Ovary (tissue), 9 donors: Measurements from ENCODE around the gene LMBR1L. TPM values are rescaled to one million over a fixed set of nuclear protein-coding genes. Genes with fewer than 3 reads are reported as not detected.

Experiments used
- DNase-seq, 5 donors: peaks; one replicate each; pipeline ENCODE4 v3.0.0-alpha.2; 2019 to 2020
- H3K27ac ChIP-seq, 2 donors: fragments of 200-600 bp; one replicate each; pipeline versions ENCODE4 v1.5.1 to v1.8.0; 2019 to 2022
- H3K27me3 ChIP-seq: fragments of 200-600 bp; one replicate; pipeline ENCODE4 v1.8.0; 2022
- H3K36me3 ChIP-seq: fragments of 200-600 bp; sonication (generic); one replicate; pipeline ENCODE4 v1.5.1; 2019
- H3K4me1 ChIP-seq: one replicate; pipeline ENCODE4 v1.8.1; 2013; ENCODE audit warnings: mild to moderate bottlenecking, moderate library complexity; ENCODE audit not compliant: insufficient read depth
- H3K4me3 ChIP-seq: fragments of 200-600 bp; sonication (generic); one replicate; pipeline ENCODE4 v1.5.1; 2017
- H3K9me3 ChIP-seq, 2 donors: fragments of 200-600 bp in 1 of 2; sonication (generic) in 1 of 2; one replicate each; pipeline versions ENCODE4 v1.5.1 to v1.8.1; 2013 to 2019; ENCODE audit warnings: mild to moderate bottlenecking in 1 of 2, moderate library complexity in 1 of 2
- EP300 ChIP-seq: sonication (generic); formaldehyde crosslinking; IDR thresholded peaks from one replicate; pipeline ENCODE4 v1.6.1; 2017; ENCODE audit warnings: antibody characterized with exemption
- POLR2A ChIP-seq: fragments of 450-650 bp; IDR thresholded peaks from one replicate; pipeline ENCODE4 v1.6.1; 2017; ENCODE audit warnings: antibody characterized with exemption, mild to moderate bottlenecking, moderate library complexity
- WGBS, 3 donors: extraction: QIAGEN DNeasy Blood & Tissue Kit in 1 of 3; methylation state at CpG; one replicate each; pipeline versions ENCODE4 v1.1.5 to v1.1.7; 2013 to 2017; 5-methylcytosine and 5-hydroxymethylcytosine counted together
- intact Hi-C, 4 donors: fragments of 100-400 bp; cut with DNase I; formaldehyde crosslinking; loops; one replicate each; pipeline versions ENCODE4 v1.11.0 to v1.15.1; 2022 to 2023
- polyA plus RNA-seq, 2 donors: library from polyadenylated mRNA; stranded (reverse); fragments of 200-250 nt in 1 of 2; fragments of 350-450 nt in 1 of 2; fragmentation: Illumina TruSeq in 1 of 2; extraction: RNeasy Lipid Tissue Mini Kit (QIAGEN cat#74804) in 1 of 2; gene quantifications; one replicate each; pipeline ENCODE4 v1.2.3, GENCODE V29; 2013 to 2014
- total RNA-seq, 7 donors: library from RNA; depleted of rRNA in 2 of 7; stranded (reverse); fragments of >200 nt in 2 of 7; fragmentation: NEBNext Ultra II Directional in 3 of 7; extraction: Animal tissue kit (Norgen Biotek cat#: 25700) in 3 of 7; gene quantifications; one replicate each; pipeline versions ENCODE4 v1.1.0 to v1.2.4, GENCODE V29; 2016 to 2023
- TF ChIP-seq, protein P1 (sequence below), 3 donors: fragments of 450-650 bp in 2 of 3; fragments of 200-600 bp in 1 of 3; IDR thresholded peaks; one replicate each; pipeline versions ENCODE4 v1.5.1 to v1.8.0; 2016 to 2022; ENCODE audit warnings: antibody characterized with exemption in 3 of 3, mild to moderate bottlenecking in 1 of 3
- donor health status: DM: no; HTN: no; CAD: no; lungs with moderate emphysema.
- donor health status: DM: no; HTN: no; CAD: no.
- donor health status: Bipolar disorder and iron deficiency.
- donor health status: DM: yes; HTN: yes; CAD: no.
- donor health status: DM: no; HTN: no; CAD: no.
- donor health status: DM: yes; HTN: yes; CAD: no.

The LMBR1L gene
- total and polyA plus RNA-seq, 9 donors, result 63.8 to 95.8 (median 68.5) TPM

DNA sequence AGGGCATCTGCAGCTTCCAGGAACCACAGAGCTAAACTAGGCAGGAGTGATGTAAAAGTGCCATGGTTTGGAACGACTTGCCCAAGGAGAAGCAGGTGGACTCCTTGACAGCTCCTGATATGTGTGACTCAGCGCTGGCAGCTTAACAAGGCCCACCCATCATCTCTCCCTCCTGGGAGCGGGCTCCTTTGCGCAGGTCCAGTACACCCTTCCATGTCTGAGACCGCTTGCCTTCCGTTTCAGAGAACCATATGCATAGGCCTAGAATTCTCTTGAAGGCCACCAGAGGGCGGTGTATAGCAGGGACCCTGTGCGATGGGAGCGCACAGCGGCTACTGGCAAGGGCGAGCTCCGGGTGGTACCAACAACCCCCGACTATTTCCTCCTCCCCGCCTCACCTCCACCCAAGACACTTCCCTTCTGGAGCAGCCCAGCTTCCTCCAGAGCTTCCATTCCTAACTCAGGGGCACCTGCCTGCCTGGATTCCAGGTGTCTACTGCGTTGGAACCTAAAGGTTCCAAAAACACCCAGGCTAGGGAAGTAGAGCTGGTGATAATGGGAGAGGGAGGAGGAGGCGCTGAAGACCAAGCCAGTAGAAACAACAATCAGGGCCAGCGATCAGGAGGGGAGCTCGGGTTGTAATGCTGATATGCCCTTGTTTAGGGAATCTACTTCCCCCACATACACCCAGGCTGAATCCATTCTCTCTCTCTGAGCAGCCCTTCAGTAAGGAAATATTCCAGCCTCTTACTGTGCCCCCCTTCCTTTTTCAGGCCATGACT, 22.3 kb downstream of the LMBR1L start:
- DNase-seq, result peak; percentile 70 to 79 (median 74)
- no peak for TF ChIP-seq POLR2A
- TF ChIP-seq, protein P1, sequence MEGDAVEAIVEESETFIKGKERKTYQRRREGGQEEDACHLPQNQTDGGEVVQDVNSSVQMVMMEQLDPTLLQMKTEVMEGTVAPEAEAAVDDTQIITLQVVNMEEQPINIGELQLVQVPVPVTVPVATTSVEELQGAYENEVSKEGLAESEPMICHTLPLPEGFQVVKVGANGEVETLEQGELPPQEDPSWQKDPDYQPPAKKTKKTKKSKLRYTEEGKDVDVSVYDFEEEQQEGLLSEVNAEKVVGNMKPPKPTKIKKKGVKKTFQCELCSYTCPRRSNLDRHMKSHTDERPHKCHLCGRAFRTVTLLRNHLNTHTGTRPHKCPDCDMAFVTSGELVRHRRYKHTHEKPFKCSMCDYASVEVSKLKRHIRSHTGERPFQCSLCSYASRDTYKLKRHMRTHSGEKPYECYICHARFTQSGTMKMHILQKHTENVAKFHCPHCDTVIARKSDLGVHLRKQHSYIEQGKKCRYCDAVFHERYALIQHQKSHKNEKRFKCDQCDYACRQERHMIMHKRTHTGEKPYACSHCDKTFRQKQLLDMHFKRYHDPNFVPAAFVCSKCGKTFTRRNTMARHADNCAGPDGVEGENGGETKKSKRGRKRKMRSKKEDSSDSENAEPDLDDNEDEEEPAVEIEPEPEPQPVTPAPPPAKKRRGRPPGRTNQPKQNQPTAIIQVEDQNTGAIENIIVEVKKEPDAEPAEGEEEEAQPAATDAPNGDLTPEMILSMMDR (IDR thresholded peaks at IDR 0.05), result peak; percentile 78 to 85 (median 84)
- WGBS, 3 donors, result 2 to 3% (median 2%) methylated on average over 18 of the region's 18 CpGs
- no peaks in the 10 kb centered on the region for H3K36me3 ChIP-seq
- no peak overlapping the region for H3K4me3 ChIP-seq
- no peak overlapping the region for H3K27ac ChIP-seq
- no peaks in the 10 kb centered on the region for H3K9me3 ChIP-seq
- intact Hi-C loops, result loop anchor here in 3 of 4 donors (2.0 to 5.0 kb wide), 3 partner anchors 32 to 149 kb away; no protein-coding TSS in a partner anchor
- peaks cover 2% of the 10 kb centered on the region for H3K27me3 ChIP-seq
- peaks cover 13% of the 10 kb centered on the region for H3K4me1 ChIP-seq

DNA sequence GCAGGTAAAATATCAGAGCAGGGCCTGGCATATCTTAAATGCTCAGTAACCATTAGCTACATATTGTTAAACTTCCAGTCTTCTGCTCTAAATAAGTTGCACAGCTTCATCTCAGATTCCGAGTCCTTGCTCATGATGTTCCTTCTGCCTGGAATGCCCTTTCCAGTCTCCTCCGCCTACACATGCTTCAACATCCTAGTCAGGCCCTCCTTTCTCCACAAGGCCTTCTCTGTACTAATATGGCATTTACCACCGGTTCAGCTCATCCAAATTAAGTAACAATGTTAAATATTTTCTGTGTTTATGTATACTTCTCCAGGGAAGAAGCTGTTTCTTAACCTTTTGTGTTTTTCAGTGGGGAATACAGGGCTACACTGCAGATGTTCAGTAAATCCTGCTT, 24.5 kb downstream of the LMBR1L start:
- TF ChIP-seq POLR2A (no peak), EP300 (no peak)
- TF ChIP-seq, protein P1 (IDR thresholded peaks at IDR 0.05), result no peak
- 7 to 18% (median 14%) methylated on average over 3 of the region's 3 CpGs for WGBS, 3 donors
- Histone ChIP-seq H3K9me3 (no peaks in the 10 kb centered on the region), H3K27ac (no peak overlapping the region), H3K27me3 (no peaks in the 10 kb centered on the region), H3K4me1 (peaks cover 11% of the 10 kb centered on the region), H3K4me3 (no peak overlapping the region), H3K36me3 (no peaks in the 10 kb centered on the region)
- intact Hi-C loops, result loop anchor here in 2 of 4 donors (5.0 kb wide), 2 partner anchors 36 to 151 kb away; no protein-coding TSS in a partner anchor
- no peak for DNase-seq

DNA sequence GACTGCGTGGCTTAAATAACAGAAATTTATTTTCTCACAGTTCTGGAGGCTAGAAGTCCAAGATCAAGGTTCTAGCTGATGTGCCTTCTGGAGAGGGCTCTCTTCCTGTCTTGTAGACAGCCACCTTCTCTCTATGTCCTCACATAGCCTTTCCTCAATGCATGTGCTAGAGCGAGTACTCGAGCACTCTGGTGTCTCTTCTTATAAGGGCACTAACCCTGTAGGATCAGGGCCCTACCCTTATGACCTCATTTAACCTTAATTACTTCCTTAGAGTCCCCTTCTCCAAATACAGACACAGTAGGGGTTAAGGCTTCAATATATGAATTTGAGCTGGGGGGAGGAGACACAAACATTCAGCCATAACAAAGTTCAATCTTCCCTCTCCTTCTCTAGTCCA, 26.2 kb downstream of the LMBR1L start:
- H3K36me3 ChIP-seq, result no peaks in the 10 kb centered on the region
- 86 to 93% (median 90%) methylated on average over 3 of the region's 3 CpGs for WGBS, 3 donors
- H3K27ac ChIP-seq, result no peak overlapping the region
- intact Hi-C loops, result no loop called here
- no peak for DNase-seq
- H3K4me1 ChIP-seq, result peaks cover 4% of the 10 kb centered on the region
- no peaks in the 10 kb centered on the region for H3K9me3 ChIP-seq
- TF ChIP-seq POLR2A, result no peak
- no peaks in the 10 kb centered on the region for H3K27me3 ChIP-seq
- no peak overlapping the region for H3K4me3 ChIP-seq

DNA sequence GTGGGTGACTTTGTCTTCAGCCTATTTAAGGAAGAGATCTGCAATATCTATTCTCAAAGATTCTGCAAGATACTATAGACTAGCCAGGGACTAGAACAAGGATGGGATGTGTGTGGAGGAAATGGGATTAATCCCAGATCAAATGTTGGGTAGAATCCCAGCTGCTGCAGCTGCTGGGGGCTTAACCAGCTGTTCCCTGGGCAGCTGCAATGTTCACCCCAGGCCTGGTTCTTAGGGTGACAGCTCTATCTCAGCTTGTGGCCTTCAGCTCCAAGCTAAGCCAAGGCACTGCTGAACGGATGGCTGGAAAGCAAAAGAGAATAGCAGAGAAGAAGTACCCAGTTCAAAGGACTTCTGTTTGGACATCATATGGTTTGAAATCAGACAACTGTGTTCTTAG, 30.9 kb downstream of the LMBR1L start:
- intact Hi-C loops, result no loop called here
- TF ChIP-seq, protein P1 (IDR thresholded peaks at IDR 0.05), result no peak
- TF ChIP-seq POLR2A (no peak), EP300 (no peak)
- DNase-seq, result no peak
- H3K4me1 ChIP-seq, result no peaks in the 10 kb centered on the region
- H3K27me3 ChIP-seq, result no peaks in the 10 kb centered on the region
- 27 to 55% (median 36%) methylated on average over 1 of the region's 1 CpG for WGBS, 3 donors
- H3K36me3 ChIP-seq, result no peaks in the 10 kb centered on the region
- no peaks in the 10 kb centered on the region for H3K9me3 ChIP-seq
- no peak overlapping the region for H3K4me3 ChIP-seq
- H3K27ac ChIP-seq, result no peak overlapping the region

DNA sequence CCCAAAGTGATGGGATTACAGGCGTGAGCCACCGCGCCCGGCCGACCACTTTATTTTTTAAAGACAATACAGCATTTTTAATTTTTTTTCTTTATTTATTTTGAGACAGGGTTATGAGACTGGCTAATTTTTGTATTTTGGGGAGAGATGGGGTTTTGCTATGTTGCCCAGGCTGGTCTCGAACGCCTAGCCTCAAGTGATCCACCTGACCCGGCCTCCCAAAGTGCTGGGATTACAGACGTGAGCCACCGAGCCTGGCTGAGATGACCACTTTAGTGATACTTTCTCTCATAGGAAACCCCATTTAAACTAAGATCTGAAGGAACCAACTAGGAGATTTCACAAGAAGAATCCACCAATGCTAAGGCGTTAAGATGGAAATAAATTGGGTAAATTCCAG, 39.7 kb downstream of the LMBR1L start:
- Histone ChIP-seq H3K27me3 (no peaks in the 10 kb centered on the region), H3K4me3 (no peak overlapping the region), H3K9me3 (no peaks in the 10 kb centered on the region), H3K27ac (no peak overlapping the region), H3K36me3 (no peaks in the 10 kb centered on the region), H3K4me1 (peaks cover 2% of the 10 kb centered on the region)
- WGBS, 3 donors, result 88 to 92% (median 91%) methylated on average over 11 of the region's 11 CpGs
- intact Hi-C loops, result no loop called here
- TF ChIP-seq EP300 (no peak), POLR2A (no peak)
- TF ChIP-seq, protein P1 (IDR thresholded peaks at IDR 0.05), result no peak
- no peak for DNase-seq
